Mesothelial cell of epicardium (in vitro differentiated cells): Measurements from ENCODE around the gene LMF1. TPM values are rescaled to one million over a fixed set of nuclear protein-coding genes. Genes with fewer than 3 reads are reported as not detected.

Experiments
- DNase-seq, 2 experiments: peaks; one replicate each; pipeline ENCODE4 v3.0.0; 2021; ENCODE audit warnings: low spot score in 2 of 2; ENCODE audit not compliant: unreplicated experiment in 2 of 2
- H3K27ac Mint-ChIP-seq: 2 replicates; pipeline ENCODE4 v1.8.0; 2021; ENCODE audit warnings: mixed read lengths
- H3K27me3 Mint-ChIP-seq: 2 replicates; pipeline ENCODE4 v1.8.0; 2021; ENCODE audit warnings: low read depth, mixed read lengths
- H3K36me3 Mint-ChIP-seq: 2 replicates; pipeline ENCODE4 v1.8.0; 2021; ENCODE audit warnings: mixed read lengths
- H3K4me1 Mint-ChIP-seq: 2 replicates; pipeline ENCODE4 v1.8.0; 2021; ENCODE audit warnings: mixed read lengths
- H3K4me3 Mint-ChIP-seq: 2 replicates; pipeline ENCODE4 v1.8.0; 2021; ENCODE audit warnings: mild to moderate bottlenecking, moderate library complexity, mixed read lengths
- H3K9me3 Mint-ChIP-seq: 2 replicates; pipeline ENCODE4 v1.8.0; 2021; ENCODE audit warnings: mixed read lengths
- total RNA-seq: library from RNA; stranded (reverse); gene quantifications from 3 replicates; pipeline ENCODE4 v1.2.1, GENCODE V29; 2021
- TF ChIP-seq, protein P1 (sequence below): fragments of 200-600 bp; sonication (generic); IDR thresholded peaks from one replicate; pipeline ENCODE4 v1.5.0; 2021; ENCODE audit warnings: antibody characterized with exemption; ENCODE audit not compliant: unreplicated experiment

Gene LMF1
- total RNA-seq, 1 donor from 2014 or later: 37.4 TPM

DNA sequence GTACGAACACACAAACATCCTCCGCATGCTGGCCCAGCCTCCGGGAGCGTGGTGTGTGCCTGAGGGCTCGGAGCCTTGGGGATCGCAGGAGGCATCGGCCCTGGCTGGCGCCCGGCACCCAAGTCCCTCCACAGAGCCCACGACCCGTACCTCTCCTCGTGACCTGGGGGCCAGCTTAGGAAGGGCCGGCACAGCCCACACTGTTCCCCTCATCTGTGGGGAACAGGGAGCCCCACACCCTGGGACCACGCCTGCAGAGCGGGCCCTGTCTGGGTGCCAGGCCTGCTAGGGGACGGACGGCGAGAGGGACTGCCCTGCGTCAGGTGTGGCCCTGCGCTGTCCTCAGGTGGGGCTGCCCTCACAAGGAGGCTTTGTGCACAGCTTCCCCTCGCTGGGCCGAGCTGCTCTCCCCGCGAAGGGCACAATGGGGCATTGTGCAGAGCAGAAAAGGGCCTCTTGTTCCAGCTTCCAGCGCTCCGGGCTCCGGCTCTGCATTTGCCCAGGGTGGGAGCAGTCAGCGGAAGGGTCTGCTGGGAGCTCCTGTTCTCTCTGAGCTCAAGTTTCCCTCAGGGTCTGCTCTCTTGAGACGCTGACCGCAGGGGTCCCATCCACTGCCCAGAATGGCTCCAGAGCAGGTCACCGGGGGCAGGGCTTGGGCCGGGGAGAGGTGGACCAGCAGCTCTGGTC lies 1.7 kb upstream of the LMF1 start:
- peaks cover 17% of the 10 kb centered on the region for H3K4me1 Mint-ChIP-seq
- H3K27ac Mint-ChIP-seq: no peak overlapping the region
- peaks cover 7% of the 10 kb centered on the region for H3K9me3 Mint-ChIP-seq
- H3K4me3 Mint-ChIP-seq: no peak overlapping the region
- peaks cover 14% of the 10 kb centered on the region for H3K27me3 Mint-ChIP-seq
- DNase-seq: no peak
- peaks cover 11% of the 10 kb centered on the region for H3K36me3 Mint-ChIP-seq
- TF ChIP-seq, protein P1, sequence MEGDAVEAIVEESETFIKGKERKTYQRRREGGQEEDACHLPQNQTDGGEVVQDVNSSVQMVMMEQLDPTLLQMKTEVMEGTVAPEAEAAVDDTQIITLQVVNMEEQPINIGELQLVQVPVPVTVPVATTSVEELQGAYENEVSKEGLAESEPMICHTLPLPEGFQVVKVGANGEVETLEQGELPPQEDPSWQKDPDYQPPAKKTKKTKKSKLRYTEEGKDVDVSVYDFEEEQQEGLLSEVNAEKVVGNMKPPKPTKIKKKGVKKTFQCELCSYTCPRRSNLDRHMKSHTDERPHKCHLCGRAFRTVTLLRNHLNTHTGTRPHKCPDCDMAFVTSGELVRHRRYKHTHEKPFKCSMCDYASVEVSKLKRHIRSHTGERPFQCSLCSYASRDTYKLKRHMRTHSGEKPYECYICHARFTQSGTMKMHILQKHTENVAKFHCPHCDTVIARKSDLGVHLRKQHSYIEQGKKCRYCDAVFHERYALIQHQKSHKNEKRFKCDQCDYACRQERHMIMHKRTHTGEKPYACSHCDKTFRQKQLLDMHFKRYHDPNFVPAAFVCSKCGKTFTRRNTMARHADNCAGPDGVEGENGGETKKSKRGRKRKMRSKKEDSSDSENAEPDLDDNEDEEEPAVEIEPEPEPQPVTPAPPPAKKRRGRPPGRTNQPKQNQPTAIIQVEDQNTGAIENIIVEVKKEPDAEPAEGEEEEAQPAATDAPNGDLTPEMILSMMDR: no peak

DNA sequence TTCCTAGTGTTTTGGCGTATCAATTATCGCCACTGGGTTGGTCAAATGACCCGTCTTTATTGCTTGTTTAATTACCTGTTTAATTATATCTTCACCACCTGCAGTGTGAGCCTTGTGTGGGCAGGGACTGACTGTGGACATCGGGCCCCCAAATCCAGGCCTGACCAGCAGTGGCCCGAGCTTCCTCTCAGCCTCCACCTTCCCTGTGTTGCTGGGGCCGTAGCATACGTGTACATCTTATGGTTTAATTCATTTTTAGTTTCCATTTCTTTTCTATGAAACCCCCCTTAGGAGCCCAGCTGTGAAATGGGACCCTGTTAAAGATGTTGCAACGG lies 1.2 kb upstream of the LMF1 start:
- H3K27ac Mint-ChIP-seq: no peak overlapping the region
- H3K4me3 Mint-ChIP-seq: peak overlapping the region; percentile 51
- no peak for DNase-seq
- H3K9me3 Mint-ChIP-seq: peaks cover 7% of the 10 kb centered on the region
- H3K27me3 Mint-ChIP-seq: peaks cover 13% of the 10 kb centered on the region
- peaks cover 17% of the 10 kb centered on the region for H3K4me1 Mint-ChIP-seq
- H3K36me3 Mint-ChIP-seq: peaks cover 13% of the 10 kb centered on the region
- TF ChIP-seq, protein P1: no peak

DNA sequence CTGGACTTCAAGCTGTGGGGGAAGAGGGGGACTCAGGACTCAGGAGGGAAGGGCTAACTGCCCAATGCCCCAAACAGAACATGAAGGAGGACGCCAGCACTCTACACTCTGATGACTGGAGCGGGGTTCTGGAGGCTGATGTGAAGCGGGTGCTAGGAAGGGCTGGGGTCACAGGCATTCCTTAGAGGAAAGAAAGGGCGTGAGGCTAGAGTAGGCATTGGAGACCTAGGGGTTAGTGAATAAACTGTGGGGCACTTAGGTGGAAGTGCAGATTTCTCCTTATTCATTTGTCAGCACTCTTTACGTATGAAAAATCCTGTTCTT lies 760 bp upstream of the LMF1 start:
- Mint-ChIP-seq H3K36me3 (peaks cover 17% of the 10 kb centered on the region), H3K4me1 (peaks cover 17% of the 10 kb centered on the region), H3K27ac (no peak overlapping the region), H3K9me3 (peaks cover 9% of the 10 kb centered on the region), H3K27me3 (peaks cover 9% of the 10 kb centered on the region), H3K4me3 (peak overlapping the region; percentile 51)
- TF ChIP-seq, protein P1: no peak
- DNase-seq: no peak

DNA sequence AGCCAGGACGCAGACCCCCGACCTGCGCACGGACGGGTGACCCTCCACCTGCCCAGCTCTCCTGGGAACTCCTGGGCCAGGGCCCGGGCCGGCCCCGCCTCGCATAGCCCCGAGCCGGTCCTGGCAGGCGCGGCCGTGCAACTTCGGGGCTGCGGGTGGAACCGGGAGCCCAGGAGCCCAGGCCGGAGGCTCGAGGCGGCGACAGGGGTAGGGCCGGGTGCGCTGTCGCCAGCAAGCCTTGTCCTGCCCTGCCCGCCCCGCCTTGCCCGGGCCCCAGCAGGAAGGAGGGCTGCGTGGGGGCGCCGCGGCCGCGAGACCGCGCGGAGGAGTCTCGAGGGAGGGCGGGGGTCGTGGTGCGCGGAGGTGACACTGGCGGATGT lies 408 bp downstream of the LMF1 start:
- peak overlapping the region; percentile 74 for H3K4me3 Mint-ChIP-seq
- peaks cover 17% of the 10 kb centered on the region for H3K4me1 Mint-ChIP-seq
- no peak overlapping the region for H3K27ac Mint-ChIP-seq
- peaks cover 26% of the 10 kb centered on the region for H3K36me3 Mint-ChIP-seq
- H3K9me3 Mint-ChIP-seq: peaks cover 16% of the 10 kb centered on the region
- peaks cover 6% of the 10 kb centered on the region for H3K27me3 Mint-ChIP-seq
- no peak for DNase-seq
- TF ChIP-seq, protein P1: no peak

DNA sequence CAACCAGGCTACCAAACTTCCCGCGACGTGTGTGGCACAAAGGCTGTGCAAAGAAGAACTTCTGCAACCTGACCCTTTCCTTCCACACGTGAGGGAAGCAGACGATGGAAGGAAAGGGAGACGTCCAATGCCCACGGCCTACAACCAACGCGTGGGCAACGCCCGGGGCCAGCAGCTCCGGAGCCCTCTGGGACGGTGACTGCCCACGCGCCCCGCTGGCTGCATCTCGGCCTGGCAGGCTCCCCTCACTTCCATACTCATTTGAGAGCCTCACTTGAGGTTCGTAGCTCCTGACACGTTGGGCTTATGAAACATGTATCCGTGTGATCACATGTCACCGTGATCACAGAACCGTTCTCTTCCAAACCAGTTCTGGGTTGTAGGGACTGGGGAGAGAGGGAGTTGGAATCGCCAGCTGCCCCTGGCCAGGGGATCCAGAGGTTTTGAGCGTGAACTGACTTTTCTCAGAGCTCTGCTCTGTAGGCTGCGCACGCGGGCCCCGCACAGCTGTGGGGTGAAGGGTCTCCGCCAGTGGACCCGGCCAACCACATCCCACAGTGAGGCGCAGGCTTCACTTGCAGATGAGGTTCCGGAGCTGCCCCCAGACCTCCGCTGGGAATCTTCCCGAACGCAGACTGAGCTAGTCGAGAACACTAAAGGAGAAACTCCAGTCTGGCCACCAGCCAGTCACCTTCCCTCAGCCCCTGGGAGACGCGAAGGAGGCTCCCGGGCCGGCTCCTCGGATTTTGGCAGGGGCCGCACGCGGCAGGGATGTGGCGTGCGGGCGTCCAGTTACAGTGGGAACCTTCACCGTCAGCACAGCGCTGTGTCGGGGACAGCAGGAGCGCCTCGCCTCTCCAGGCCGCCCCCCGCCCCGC lies 1.0 kb downstream of the LMF1 start:
- peak in 1 of 2 experiments; percentile 62 for DNase-seq
- Mint-ChIP-seq H3K36me3 (peaks cover 32% of the 10 kb centered on the region), H3K27ac (peak overlapping the region; percentile 53)

More for the DNA sequence above, 1.0 kb downstream of the LMF1 start:
- peaks cover 17% of the 10 kb centered on the region for H3K4me1 Mint-ChIP-seq
- H3K9me3 Mint-ChIP-seq: peaks cover 21% of the 10 kb centered on the region
- peak overlapping the region; percentile 74 for H3K4me3 Mint-ChIP-seq
- H3K27me3 Mint-ChIP-seq: peaks cover 6% of the 10 kb centered on the region
- TF ChIP-seq, protein P1: no peak
